ENCODE results near the gene PRELP.

DNA sequence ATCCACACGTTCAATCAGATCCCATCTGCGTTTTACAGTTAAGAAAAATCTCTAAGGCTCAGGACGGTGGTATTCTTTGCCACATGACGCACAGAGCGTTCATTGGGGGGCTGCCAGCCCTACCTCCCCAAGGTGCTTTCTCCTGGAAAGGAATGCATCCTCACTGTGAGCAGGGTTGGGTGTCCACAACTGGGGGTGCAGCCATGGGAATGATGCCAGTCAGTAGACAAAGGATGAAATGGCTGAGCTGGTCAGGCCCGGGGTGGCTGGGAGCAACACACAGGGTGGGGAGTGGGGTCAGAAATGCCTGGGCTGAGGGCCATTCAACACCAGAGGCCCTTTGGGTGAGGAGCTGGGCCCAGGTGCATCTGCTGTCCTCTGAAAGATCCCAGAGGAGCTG lies 44.3 kb downstream of the PRELP start:
- no peak for TF ChIP-seq POLR2AphosphoS5 (IDR thresholded peaks at IDR 0.05; ENCODE audit: insufficient read depth in 1 of 2, low read depth in 1 of 2)
- TF ChIP-seq, protein P1, sequence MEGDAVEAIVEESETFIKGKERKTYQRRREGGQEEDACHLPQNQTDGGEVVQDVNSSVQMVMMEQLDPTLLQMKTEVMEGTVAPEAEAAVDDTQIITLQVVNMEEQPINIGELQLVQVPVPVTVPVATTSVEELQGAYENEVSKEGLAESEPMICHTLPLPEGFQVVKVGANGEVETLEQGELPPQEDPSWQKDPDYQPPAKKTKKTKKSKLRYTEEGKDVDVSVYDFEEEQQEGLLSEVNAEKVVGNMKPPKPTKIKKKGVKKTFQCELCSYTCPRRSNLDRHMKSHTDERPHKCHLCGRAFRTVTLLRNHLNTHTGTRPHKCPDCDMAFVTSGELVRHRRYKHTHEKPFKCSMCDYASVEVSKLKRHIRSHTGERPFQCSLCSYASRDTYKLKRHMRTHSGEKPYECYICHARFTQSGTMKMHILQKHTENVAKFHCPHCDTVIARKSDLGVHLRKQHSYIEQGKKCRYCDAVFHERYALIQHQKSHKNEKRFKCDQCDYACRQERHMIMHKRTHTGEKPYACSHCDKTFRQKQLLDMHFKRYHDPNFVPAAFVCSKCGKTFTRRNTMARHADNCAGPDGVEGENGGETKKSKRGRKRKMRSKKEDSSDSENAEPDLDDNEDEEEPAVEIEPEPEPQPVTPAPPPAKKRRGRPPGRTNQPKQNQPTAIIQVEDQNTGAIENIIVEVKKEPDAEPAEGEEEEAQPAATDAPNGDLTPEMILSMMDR (IDR thresholded peaks at IDR 0.05) = no peak
- no peak for TF ChIP-seq POLR2A (IDR thresholded peaks at IDR 0.05)
